ENCODE results near the gene CAPN8. TPM values are rescaled to one million over a fixed set of nuclear protein-coding genes. Genes with fewer than 3 reads are reported as not detected.

CAPN8 gene
- total RNA-seq, 1 donor from 2014 or later, result 16.4 TPM

DNA sequence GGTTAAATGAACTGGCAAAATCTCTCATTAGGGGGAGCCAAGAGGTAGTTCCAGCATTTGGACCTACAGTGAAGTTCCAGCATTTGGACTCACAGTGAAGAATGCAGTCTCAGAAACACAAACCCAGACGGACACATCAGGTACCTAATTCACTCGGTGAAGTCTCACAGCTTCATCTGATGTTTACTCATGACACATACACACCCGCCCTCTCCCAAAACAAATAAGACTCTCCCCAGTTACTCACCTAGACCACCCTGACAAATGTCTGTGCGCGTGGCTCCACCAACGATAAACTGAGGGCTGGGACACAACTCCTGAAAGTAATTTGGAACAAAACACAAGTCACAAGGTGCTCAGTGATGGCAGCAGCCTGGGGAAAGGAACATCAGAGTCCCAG lies 11.4 kb downstream of the CAPN8 start:
- DNase-seq, result no peak

DNA sequence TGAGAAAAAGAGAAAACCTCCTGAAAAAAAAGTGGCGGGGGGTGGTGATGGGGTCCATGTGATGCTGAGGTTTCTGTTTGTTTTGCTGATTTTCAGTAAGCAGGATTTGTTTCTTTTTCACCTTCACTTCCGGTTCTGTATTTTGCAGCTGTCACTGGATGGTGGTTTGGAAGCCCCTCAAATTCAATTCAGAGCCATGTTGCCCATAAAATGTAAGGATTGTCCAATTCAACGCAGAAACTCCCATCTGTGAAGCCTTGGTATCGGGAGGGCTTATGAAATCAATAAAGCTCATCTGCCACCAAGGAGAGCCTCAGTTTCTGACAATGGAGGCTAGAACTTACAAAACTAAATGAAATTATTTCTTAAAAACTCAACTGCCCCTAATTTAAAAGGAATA lies 12.1 kb downstream of the CAPN8 start:
- no peak for DNase-seq

DNA sequence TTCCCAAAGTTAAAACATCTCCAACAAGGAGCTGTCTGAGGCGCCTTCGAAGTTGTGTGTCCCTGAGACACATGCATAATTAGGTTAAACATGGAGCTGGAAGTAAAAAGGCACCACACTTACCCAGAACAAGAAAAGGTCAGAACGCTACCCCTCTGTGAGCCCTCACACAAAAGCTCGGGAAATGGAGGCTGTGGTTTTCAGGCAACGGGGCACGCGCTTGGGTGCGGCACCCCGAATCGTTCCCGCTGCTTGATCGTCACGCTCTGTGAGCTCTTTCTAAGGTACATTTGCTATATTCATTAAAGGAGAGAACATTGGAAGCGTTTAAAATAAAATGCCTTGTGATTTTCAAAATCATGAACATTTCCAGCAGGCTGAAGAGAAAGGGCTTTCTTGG lies 12.5 kb downstream of the CAPN8 start:
- DNase-seq, result no peak

DNA sequence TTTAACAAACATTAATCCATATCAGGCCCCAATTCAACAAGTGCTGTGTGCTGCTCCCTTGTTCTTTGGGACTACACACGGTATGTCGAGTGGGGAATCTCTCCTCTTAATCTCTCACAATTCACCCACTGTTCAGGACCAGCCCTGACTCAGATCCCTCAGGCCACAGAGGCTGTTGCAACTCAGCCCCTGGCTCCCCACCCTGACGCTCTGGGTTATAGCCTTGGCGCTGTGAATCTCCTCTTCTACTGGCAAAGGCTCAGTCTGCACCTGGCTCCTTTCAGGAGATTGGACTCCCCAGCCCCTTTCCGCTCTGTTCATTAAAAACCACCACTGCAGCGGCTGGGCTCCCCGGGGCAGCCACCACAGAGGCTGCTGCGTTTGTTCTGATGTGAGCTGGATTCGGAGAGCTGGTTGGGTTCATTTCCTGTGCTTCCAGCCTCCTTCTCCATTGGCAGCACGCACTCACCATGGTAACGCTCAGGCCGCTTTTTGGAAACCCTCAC lies 13.0 kb downstream of the CAPN8 start:
- no peak for DNase-seq

DNA sequence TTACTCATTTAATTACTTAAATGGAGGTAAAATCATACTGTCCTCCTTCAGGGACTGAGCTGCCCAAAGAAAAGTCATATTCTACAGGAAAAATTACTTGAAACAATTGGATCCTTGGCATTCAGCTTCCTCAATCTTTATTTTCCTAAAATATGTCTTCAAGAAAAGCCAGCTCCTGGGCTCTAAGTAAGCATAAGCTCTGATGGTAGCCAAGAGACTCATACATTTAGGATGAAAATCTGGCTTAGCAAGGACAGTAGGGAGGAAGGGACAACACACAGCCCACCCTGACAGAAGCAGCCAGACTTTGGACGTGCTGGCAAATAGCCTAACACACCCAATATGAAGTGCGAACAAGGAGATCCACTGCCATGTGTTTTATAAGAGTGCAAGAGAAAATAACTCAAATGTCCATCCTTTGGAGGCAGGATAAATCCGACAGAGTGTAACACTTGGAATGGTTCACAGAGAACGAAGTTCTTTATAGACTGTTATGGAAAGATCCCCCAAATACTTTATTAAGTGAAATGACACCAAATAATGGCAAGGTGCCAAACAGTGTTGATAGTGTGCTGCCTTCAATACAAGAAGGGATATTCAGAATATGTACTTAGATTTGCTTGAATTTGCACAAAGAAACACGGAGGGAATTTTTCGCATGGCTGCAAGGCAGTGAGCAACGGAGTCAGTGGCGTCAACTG lies 14.1 kb downstream of the CAPN8 start:
- no peak for DNase-seq

DNA sequence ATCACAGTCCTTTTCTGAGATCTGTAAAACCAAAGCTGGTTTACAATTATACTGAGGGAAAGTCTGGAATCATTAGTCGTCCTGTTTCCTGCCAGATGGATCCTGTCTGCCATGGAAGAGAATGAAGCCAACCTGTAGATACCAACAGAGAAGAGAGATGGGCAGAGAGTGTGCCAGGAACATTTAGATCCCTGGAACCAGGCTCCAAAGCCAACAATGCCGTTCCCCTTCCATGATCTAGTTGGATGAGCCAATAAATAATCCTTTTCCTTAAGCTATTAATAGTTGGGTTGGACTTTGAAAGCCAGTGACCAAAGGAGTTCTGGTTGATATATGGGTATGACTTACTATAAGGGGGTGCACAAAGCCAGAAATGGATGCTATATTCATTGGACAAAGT lies 15.0 kb downstream of the CAPN8 start:
- DNase-seq, result no peak

DNA sequence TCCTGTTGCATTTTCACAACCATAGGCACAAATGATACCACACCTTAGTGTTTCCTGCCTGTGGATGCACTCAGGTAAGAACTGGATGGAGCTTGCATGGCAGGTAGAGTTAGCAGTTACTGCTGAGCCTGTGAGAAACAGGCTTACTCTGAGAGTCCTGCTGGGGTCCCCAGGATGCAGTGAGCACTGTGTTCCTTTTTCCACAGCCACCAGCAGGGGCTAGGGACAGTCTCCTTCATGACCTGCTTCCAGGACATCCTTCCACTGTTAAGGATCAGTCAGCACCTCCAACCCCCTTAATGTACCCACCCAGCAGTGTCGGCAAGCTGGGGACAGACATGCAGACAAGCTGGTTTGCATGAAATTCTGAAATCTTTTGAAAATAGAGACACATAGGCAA lies 16.3 kb downstream of the CAPN8 start:
- DNase-seq, result no peak

DNA sequence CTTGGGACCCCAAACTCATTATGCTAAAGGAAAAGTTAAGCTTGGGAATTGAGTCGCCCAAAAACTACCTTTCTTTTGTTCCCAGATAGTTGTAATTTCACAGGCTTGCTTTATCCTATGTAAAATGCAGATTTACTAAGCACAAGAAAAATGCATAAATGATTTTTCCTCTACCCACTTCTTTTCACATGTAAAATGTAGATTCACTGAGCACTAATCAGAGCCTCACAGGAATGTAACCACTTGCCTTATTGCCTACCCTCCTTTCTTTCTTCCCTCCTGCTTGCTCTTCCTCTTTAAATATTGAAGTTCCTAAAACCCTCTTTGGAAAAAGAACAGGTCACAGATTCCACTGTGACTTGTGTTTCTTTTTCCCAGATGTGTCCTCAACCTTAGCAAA lies 18.3 kb downstream of the CAPN8 start:
- DNase-seq, result no peak

DNA sequence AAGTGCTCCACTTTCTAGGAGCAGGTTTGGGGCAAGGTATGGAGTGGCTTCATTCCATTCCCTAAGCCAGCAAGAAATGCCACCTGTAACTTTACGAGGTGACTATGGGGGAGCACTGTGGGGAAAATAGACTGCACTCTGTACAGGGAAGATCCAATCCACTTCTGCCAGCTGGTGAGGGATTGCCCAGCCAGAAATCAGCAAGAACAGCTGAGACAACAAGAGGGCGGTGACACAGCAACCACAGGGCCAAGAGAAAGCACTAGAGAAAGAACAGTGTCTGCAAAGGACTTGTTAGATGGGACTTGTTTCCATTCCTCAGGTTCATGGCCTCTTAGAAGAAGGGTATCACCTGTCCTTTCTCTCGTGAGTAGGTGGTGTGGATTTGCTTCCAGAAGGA lies 19.6 kb downstream of the CAPN8 start:
- no peak for DNase-seq

DNA sequence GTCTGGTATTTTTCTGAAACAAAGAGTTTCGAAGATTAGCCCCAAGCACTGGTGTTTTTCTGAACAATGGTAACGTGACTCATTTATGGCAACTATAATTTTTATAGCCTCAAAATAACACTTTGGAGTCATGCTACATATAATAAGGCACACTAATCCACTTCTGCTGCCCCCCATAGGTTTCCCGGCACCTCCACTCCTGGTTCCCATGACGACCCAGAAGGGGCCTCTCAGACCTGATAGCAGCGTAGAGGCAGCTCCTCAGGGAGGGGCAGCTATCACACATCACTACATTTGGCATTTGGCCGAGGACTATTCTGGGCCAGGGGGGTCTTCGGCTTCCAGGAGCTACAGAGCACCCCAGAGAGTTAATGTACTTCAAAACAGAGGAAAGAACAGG lies 23.3 kb downstream of the CAPN8 start:
- DNase-seq, result no peak

DNA sequence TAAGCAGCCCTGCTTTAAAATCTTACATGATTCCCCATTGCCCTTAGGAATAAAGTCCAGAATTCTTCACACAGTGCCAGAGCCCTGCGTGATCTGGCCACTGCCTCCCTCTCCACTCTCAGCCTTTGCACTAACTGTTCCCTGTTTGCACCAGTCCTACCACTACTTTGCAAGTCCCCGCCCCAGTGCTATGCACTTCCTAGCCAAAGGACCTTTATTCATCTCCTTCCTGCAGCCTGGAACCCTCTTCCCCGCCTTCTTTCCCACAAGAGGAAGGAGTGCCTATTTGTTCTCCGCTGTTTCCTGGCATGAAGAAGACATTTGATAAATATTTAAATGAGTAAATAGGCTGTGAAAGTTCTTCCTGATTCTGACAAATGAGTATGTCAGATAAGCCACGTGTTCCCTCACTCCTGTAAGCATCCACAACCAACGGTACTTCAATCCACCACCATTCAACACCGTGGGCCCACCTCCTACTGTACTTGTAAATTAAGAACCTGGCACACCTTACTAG lies 23.9 kb downstream of the CAPN8 start:
- DNase-seq, result no peak

DNA sequence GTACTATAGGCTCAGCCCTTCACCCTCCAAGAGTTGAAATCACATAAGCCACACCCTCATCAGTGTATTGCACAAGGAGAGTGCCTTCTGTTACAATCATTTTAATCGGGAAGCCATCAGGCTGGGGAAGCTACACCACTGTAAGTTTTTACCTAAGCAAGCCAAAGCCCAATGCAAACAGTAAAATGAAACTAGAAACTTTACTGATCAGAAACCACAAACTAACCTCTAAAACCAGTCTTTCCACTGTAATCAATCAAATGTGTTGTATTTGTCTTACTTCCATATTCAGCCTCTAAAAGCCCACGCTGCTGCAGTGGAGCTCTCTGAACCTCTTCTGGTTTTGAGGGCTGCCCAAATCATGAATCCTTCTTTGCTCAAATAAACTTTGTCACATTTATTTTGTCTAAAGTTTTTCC lies 26.2 kb downstream of the CAPN8 start:
- DNase-seq, result no peak

DNA sequence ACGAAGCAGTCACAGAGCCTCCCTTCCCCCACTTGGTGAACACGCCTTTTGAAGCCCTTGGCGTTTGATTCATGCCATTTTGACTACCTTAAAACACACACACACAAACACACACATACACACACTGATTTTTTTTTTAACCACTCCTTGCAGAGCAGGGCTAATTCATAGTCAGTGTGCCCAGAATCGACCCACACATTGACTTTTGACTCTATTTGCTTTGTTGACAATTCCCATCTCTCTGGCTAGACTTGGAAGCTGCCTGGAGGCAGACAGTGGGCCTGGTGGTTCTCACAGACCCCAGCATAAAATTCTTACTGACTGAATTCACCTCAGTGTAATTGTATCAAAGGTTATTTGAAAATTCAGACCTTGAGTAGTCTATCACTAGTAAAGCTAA lies 30.3 kb downstream of the CAPN8 start:
- DNase-seq, result no peak

DNA sequence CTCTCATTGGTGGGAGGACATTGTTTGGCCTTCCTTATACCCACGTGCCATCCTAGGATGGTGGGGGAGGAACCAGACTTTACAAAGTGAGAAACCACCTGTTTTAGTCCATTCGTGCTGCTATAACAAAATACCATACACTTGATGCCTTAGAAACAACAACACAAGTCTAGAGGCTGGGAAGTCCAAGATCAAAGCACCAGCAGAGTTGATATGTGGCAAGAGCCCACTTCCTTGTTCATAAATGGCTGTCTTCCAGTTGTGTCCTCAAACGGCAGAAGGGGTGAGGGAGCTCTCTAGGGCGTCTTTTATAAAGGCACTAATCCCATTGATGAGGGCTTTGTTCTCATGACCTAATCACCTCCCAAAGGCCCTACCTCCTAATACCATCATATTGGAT lies 31.1 kb downstream of the CAPN8 start:
- no peak for DNase-seq

DNA sequence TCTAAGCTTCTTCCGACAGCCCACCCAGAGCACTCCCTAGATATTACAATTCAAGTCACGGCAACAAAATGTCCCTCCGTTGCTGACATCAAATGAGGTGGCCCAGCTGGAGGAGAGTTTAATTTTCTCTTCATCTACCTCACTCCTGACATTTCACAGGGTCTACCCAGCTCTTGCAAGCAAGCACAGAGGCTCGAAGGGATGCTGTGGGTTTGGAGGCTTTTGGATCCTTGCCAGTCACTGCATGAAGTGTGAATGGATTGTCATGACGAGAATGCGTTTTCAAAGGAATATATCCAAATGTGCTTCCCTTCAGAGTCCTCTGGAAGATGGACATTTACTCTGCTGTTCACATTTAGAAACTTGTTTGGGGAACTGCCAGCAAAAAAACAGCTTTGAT lies 33.5 kb downstream of the CAPN8 start:
- DNase-seq, result no peak

DNA sequence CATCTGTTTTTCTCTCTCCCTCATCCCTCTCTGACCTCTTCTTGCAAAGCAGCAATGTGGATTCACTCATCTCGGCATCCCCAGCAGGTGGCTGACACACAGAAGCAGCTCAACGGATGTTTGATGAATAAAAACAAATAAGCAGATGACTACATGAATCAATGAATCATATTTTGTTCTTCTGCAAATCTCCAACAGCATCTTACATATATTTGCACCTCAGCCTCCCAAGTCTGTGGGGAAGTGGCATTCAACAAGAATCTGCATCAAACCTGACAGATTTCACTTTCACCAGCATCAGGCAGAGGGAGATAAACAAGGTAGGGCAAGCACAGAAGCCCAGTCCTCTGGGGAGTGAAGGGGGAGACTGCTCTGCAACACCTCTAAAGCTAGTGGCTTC lies 34.0 kb downstream of the CAPN8 start:
- DNase-seq, result no peak

DNA sequence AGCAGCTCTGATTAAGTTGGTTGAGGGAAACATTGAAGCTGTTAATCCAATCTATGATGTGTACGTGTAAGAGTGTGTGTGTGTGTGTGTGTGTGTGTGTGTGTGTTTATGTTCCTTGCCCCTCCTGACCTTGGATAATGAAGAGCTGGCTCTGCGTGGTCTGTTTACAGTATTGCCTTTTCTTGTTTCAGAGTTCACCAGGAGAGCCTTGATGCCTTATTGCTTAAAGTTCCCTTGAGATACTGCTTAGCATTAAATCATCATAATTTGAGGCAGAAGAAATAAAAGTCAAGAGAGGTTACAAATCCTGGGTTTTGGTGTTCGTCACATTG lies 36.4 kb downstream of the CAPN8 start:
- DNase-seq, result no peak

DNA sequence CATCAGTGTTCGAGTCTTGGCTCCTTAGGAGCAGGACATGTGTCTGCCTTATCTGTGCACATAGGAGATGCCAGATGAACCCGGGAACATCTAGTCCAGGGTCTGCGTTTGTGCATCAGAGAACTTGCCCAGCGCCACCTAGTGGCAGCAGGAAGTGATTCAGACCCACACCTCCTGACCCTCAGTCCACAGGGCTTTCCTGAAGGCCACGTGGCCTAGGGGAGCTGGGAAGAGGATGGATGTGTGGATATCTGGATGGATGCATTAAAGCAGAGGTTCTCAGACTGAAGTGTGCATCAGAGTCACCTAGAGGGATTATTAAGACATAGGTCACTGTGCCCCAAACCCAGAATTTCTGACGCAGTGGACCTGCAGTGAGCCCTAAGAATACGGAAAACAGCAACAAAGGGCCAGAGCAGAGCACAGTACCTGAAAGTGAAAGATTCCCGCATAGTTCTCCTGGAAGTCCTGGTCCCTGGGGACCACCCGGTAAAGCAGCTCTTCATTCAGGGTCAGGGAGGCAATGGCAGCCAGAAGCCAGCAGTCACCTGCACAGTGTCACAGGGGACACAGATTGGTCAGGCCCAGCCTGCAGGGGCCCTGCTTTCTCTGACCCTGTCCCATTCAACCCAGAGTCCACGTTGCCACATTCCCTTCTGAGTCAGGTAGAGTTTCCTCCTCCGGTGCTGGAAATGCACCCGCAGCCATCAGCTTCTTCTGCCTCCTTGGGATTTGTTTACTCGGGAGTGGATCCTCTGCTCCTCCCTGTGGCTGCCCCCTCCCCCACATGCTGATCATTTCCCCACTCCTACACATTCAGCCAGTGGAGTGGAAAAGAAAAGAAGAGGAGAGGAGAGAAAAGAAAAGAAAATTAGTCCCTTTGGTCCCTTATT lies 37.0 kb downstream of the CAPN8 start:
- DNase-seq, result no peak

DNA sequence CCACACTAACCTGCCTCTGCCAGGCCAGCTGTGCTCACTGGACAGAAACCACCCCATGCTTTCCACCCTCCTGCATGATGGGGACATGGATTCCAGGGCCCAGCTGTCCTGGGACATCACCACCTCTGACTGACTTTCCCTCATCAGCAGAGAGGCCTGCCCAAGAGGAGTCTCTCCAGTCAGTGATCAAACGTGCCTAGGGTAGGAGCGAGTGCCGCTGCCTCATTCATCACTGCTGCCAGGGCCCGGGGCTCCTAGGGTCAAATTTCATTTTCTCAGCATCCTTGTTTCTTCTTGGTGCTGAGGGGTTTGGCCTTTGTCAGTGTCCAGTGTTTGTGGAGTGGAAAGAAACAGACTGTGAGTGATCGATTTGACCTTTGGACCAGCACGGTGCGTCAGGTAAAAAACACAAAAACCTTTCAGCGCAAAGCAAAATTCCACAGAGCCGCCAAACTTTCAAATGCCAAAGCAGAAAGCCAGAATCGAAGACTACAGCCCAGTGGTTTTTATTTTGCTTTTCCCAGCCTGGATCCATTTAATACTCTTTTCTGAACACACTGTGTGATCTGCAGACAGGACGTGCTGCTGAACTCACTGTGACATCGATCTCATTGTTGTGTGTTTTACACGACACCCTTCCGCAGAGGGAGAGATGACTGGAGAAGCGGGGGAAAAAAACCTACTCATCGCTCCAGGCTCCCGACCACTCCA lies 43.2 kb downstream of the CAPN8 start:
- no peak for DNase-seq

DNA sequence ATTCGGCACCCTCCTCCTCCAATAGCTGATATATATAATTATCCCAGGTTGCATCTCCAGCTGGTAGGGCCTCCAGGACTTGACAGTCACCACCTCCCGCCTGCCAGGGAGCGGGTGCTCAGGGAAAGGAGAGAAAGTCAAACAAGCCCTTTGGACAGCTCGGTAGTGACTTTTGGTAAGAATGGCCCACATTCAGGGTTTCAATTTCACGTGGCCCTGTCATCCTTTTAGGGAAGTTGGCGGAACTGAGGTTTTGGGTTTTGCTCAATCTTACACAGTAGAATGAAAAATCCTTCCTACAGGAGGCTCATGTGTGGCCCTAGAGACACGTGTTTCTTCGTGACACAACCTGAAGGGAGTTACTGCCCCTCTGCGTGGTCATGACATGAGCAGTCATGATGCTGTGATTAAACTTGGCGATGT lies 44.2 kb downstream of the CAPN8 start:
- DNase-seq, result no peak

DNA sequence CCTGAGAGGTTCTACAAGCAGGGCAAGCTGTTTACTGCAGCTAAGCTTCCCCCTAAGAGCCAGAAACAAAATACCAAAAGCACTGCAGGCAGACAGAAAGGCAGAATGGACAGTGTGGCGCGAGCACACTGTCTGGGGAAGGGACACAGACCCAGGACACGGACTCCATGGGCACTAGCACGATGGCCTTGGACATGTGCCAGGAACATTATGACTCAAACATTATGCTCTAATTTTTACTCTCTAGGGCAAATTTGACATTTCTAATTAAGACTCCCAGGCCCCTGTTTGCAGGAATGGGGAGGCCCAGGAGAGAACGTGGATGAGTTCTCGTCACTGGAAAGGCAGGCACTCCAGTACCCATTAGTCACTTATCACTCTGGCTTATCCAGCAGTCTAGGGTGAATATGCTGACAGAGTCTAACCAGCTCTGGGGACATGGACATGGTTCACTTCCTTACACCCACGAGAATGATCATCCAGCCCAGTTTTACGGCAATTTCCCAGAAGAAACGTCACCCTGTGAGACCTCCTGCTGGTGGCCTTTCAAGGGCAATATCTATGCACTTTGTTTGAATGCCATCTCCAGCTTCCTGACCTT lies 45.1 kb downstream of the CAPN8 start:
- no peak for DNase-seq

DNA sequence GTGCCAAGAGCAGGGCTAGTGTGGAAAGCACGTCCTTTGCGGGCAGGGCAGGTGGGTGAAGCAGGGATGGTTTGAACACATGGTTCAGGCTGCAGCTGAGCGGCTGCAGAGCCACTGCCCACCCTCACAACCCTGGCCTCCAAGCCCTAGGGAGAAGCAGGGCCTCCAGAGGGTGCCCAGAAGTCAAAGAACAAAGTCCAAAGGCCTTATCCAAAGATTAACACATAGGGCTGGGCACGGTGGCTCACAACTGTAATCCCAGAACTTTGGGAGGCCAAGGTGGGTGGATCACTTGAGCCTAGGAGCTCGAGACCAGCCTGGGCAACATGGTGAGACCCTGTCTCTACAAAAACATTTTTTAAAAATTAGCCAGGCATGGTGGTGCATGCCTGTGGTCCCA lies 46.8 kb downstream of the CAPN8 start:
- no peak for DNase-seq
